ENCODE results near the gene CASKIN1.

DNA sequence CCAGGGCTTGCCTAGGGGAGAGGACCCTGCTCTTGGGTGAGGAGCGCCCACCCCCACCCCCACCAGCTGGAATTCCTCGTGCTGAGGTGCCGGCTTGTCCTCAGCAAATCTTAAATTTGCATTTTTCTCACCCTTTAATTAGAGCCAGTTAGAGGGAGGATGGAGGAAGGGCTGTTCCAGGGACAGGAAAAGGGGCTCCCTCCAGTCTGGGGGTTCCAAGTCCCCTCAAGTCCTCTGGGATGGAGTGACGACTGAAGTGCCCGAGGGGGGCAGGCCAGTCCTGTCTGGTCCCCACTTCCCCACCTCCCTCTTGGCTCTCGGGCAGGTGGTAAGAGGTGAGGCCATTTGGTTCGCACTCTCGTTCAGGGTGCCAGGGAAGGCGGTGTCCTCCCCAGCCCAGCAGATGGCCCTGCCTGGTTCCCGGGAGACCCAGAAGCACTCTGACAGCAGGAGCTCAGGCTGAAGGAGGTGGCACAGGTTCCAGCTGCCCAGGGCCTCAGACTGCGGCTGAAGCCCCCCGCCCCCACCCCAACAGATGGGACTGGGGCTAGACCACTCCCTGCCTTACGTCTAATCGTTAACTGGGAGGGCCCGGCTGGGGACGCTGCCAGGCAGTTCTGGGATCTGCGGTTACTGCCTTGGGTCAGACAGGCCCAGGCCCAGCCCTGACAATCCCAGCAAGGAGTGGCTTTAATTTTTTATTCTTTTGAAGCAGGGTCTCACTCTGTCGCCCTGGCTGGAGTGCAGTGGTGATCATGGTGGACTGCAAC lies 45.8 kb downstream of the CASKIN1 start:
- TF ChIP-seq, protein P1, sequence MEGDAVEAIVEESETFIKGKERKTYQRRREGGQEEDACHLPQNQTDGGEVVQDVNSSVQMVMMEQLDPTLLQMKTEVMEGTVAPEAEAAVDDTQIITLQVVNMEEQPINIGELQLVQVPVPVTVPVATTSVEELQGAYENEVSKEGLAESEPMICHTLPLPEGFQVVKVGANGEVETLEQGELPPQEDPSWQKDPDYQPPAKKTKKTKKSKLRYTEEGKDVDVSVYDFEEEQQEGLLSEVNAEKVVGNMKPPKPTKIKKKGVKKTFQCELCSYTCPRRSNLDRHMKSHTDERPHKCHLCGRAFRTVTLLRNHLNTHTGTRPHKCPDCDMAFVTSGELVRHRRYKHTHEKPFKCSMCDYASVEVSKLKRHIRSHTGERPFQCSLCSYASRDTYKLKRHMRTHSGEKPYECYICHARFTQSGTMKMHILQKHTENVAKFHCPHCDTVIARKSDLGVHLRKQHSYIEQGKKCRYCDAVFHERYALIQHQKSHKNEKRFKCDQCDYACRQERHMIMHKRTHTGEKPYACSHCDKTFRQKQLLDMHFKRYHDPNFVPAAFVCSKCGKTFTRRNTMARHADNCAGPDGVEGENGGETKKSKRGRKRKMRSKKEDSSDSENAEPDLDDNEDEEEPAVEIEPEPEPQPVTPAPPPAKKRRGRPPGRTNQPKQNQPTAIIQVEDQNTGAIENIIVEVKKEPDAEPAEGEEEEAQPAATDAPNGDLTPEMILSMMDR (IDR thresholded peaks at IDR 0.05; ENCODE audit: low read depth, low read length) = no peak
- TF ChIP-seq EZH2phosphoT487 (IDR thresholded peaks at IDR 0.05; ENCODE audit: low read depth) = no peak

Measured in OCI-LY3 (cell line).